K562 (cell line): ENCODE data around the gene ZNF598. TPM values are rescaled to one million over a fixed set of nuclear protein-coding genes. Genes with fewer than 3 reads are reported as not detected.

Experiments used
- CBFA2T2 ChIP-seq: fragments of 450-650 bp; conservative IDR thresholded peaks from 2 replicates; pipeline ENCODE4 v1.6.1; 2017; ENCODE audit warnings: mild to moderate bottlenecking
- CHCHD3 ChIP-seq: fragments of 250-450 bp; sonication (Bioruptor Pico); IDR thresholded peaks from 2 replicates; pipeline ENCODE4 v2.1.2; 2022; ENCODE audit warnings: mild to moderate bottlenecking
- CREB1 ChIP-seq, 2 experiments: sonication (generic) in 1 of 2; formaldehyde crosslinking in 1 of 2; IDR thresholded peaks; 2 replicates each; pipeline versions ENCODE4 v1.6.1 to v1.8.0; 2012 to 2022; ENCODE audit warnings: inconsistent platforms in 1 of 2, mild to moderate bottlenecking in 1 of 2, missing genetic modification reagents in 1 of 2, moderate library complexity in 1 of 2
- EZH2 ChIP-seq: IDR thresholded peaks from 2 replicates; pipeline ENCODE4 v1.6.1; 2012; ENCODE audit warnings: low read depth, mild to moderate bottlenecking, inconsistent platforms, low read length, borderline replicate concordance
- MAX ChIP-seq: sonication (generic); formaldehyde crosslinking; IDR thresholded peaks from 2 replicates; pipeline ENCODE4 v1.9.0; 2022; ENCODE audit warnings: mild to moderate bottlenecking, missing genetic modification reagents
- POLR2A ChIP-seq: fragments of 450-650 bp; conservative IDR thresholded peaks from 2 replicates; pipeline ENCODE4 v1.6.1; 2016
- POLR2AphosphoS2 ChIP-seq: IDR thresholded peaks from 2 replicates; pipeline ENCODE4 v1.6.1; 2012; ENCODE audit warnings: low read length, improper control_type of control experiment
- REST ChIP-seq, 2 experiments: fragments of 450-650 bp; formaldehyde crosslinking in 1 of 2; IDR thresholded peaks; 2 replicates each; pipeline versions ENCODE4 v1.4.0 to v1.6.1; 2014 to 2020; ENCODE audit warnings: mild to moderate bottlenecking in 2 of 2, borderline replicate concordance in 1 of 2, low read depth in 1 of 2
- SIN3A ChIP-seq, 2 experiments: fragments of 150-350 bp in 1 of 2; IDR thresholded peaks; 2 replicates each; pipeline ENCODE4 v1.6.1; 2011 to 2016; ENCODE audit warnings: borderline replicate concordance in 2 of 2, low read depth in 2 of 2, low read length in 2 of 2, mild to moderate bottlenecking in 2 of 2, moderate library complexity in 2 of 2; ENCODE audit not compliant: control insufficient read depth in 1 of 2
- ZBTB33 ChIP-seq: sonication (generic); formaldehyde crosslinking; IDR thresholded peaks from 2 replicates; pipeline ENCODE4 v1.8.1; 2023; ENCODE audit warnings: mild to moderate bottlenecking, missing genetic modification reagents
- ZHX1 ChIP-seq: fragments of 150-350 bp; conservative IDR thresholded peaks from 2 replicates; pipeline ENCODE4 v1.6.1; 2014; ENCODE audit warnings: low read length
- polyA plus RNA-seq, 8 experiments: library from polyadenylated mRNA; depleted of rRNA in 4 of 8; stranded (reverse) in 5 of 8; unstranded in 3 of 8; fragments of >200 nt; fragmentation: Nextera tagmentation in 2 of 8; fragmentation: Illumina TruSeq in 1 of 8; extraction: Ambion mirVana in 2 of 8; extraction: Trizol in 1 of 8; gene quantifications; 2 replicates each; pipeline versions ENCODE4 v1.2.1 to v1.2.3, GENCODE V29; 2011 to 2014; ENCODE audit warnings: inconsistent platforms in 1 of 8, missing spikeins in 1 of 8
- total RNA-seq, 7 experiments: library from RNA; depleted of rRNA in 6 of 7; stranded (reverse); fragments of >200 nt in 6 of 7; fragmentation: Illumina TruSeq in 2 of 7; extraction: Trizol in 2 of 7; gene quantifications; 2 replicates each; pipeline versions ENCODE4 v1.2.1 to v1.2.3, GENCODE V29; 2011 to 2021; ENCODE audit warnings: low replicate concordance in 1 of 7

Gene ZNF598
- total and polyA plus RNA-seq, 9 of the 15 experiments (the other 6 are each of a cell fraction or from before 2014, with no cell fraction given) = 0.11 to 115 (median 29.6) TPM

- TF ChIP-seq REST (IDR thresholded peaks at IDR 0.05; ENCODE audit: borderline replicate concordance) = no peak
- TF ChIP-seq REST (CRISPR knock-in tag; IDR thresholded peaks at IDR 0.05; ENCODE audit: low read depth) = peak; percentile 47; the same call in 1 of the 2 replicates
- 0 out of 2 replicates have a peak, but pooled peaks have one; percentile 7 for TF ChIP-seq CHCHD3 (CRISPR knock-in tag)
- TF ChIP-seq POLR2AphosphoS2 = peak; percentile 97
- peak; percentile 62 for TF ChIP-seq ZHX1
- TF ChIP-seq SIN3A (IDR thresholded peaks at IDR 0.05; ENCODE audit: borderline replicate concordance in 2 of 2, control insufficient read depth in 1 of 2, low read depth in 2 of 2, low read length in 2 of 2) = peak; percentile 59 to 88; a peak in 3 of 4 replicates
- peak; percentile 92 for TF ChIP-seq CREB1 (IDR thresholded peaks at IDR 0.05)
- peak; percentile 96 for TF ChIP-seq CREB1 (CRISPR knock-in tag; IDR thresholded peaks at IDR 0.05)
- TF ChIP-seq EZH2 = no peak
- TF ChIP-seq POLR2A = peak; percentile 100
- peak; percentile 88 for TF ChIP-seq MAX (CRISPR knock-in tag)
- 0 out of 2 replicates have a peak, but pooled peaks have one; percentile 11 for TF ChIP-seq ZBTB33 (CRISPR knock-in tag)
- TF ChIP-seq CBFA2T2 = no peak
Measured at GRCh38 chr16:1964506-1965395, 44.9 kb downstream of the ZNF598 start, which contains the start of gene RPS2 (continued).
